Gastroesophageal sphincter (tissue), 4 donors: Measurements from ENCODE around the gene MGAT5B. TPM values are rescaled to one million over a fixed set of nuclear protein-coding genes. Genes with fewer than 3 reads are reported as not detected.

Experiments
- ATAC-seq: fragments of 150-250 bp; one replicate; pipeline ENCODE4 v1.9.1; 2016; ENCODE audit warnings: mild to moderate bottlenecking, moderate library complexity
- H3K27ac ChIP-seq, 4 donors: fragments of 200-600 bp; sonication (generic) in 3 of 4; 1 replicate in 3 of 4; 2 replicates in 1 of 4; pipeline ENCODE4 v1.5.1; 2016 to 2019
- H3K27me3 ChIP-seq: fragments of 200-600 bp; sonication (generic); one replicate; pipeline ENCODE4 v1.5.1; 2019
- H3K36me3 ChIP-seq, 2 donors: fragments of 200-600 bp; sonication (generic); one replicate each; pipeline ENCODE4 v1.5.1; 2019; ENCODE audit warnings: control low read depth in 1 of 2
- H3K4me1 ChIP-seq, 3 donors: fragments of 200-600 bp; sonication (generic); 1 replicate in 2 of 3; 2 replicates in 1 of 3; pipeline ENCODE4 v1.5.1; 2016 to 2019; ENCODE audit warnings: control low read depth in 2 of 3
- H3K4me3 ChIP-seq, 2 donors: fragments of 200-600 bp; sonication (generic); one replicate each; pipeline ENCODE4 v1.5.1; 2019; ENCODE audit warnings: mild to moderate bottlenecking in 1 of 2, moderate library complexity in 1 of 2
- H3K9me3 ChIP-seq, 3 donors: fragments of 200-600 bp; sonication (generic); one replicate each; pipeline ENCODE4 v1.5.1; 2017 to 2019; ENCODE audit warnings: control low read depth in 2 of 3
- CTCF ChIP-seq, 4 experiments: fragments of 200-600 bp in 2 of 4; fragments of 450-650 bp in 2 of 4; sonication (generic) in 1 of 4; IDR thresholded peaks; one replicate each; pipeline ENCODE4 v1.5.1; 2017 to 2019; ENCODE audit warnings: antibody characterized with exemption in 4 of 4, mild to moderate bottlenecking in 2 of 4, moderate library complexity in 2 of 4
- EP300 ChIP-seq: sonication (generic); formaldehyde crosslinking; IDR thresholded peaks from one replicate; pipeline ENCODE4 v1.6.1; 2017; ENCODE audit warnings: antibody characterized with exemption, mild to moderate bottlenecking
- POLR2A ChIP-seq, 2 donors: fragments of 450-650 bp; IDR thresholded peaks; one replicate each; pipeline ENCODE4 v1.6.1; 2017; ENCODE audit warnings: antibody characterized with exemption in 2 of 2, mild to moderate bottlenecking in 2 of 2, moderate library complexity in 1 of 2
- POLR2AphosphoS5 ChIP-seq: sonication (generic); formaldehyde crosslinking; IDR thresholded peaks from one replicate; pipeline ENCODE4 v1.6.1; 2017; ENCODE audit warnings: antibody characterized with exemption
- WGBS, 2 donors: methylation state at CpG; one replicate each; pipeline ENCODE4 v1.1.5; 2018; ENCODE audit warnings: low coverage in 1 of 2; 5-methylcytosine and 5-hydroxymethylcytosine counted together
- total RNA-seq, 4 donors: library from RNA; depleted of rRNA; stranded (reverse); fragments of >200 nt; gene quantifications; one replicate each; pipeline ENCODE4 v1.1.0, GENCODE V29; 2016

MGAT5B gene
- total RNA-seq, 4 donors from 2014 or later: 0.12 to 0.81 (median 0.29) TPM

- Histone ChIP-seq H3K4me1 (no peaks in the 10 kb centered on the region), H3K4me3 (no peak overlapping the region), H3K27ac (no peak overlapping the region), H3K36me3 (no peaks in the 10 kb centered on the region), H3K27me3 (peaks cover 47% of the 10 kb centered on the region), H3K9me3 (no peaks in the 10 kb centered on the region)
- 40% methylated on average over 1 of the region's 13 CpGs; no CpG with 5 or more reads in 1 of the 2 donors for WGBS, 2 donors
- ATAC-seq: no peak
- TF ChIP-seq POLR2A (IDR thresholded peaks at IDR 0.05): no peak
- no peak for TF ChIP-seq CTCF (IDR thresholded peaks at IDR 0.05)
- no peak for TF ChIP-seq POLR2AphosphoS5
- TF ChIP-seq EP300: no peak
These were observed 35.9 kb downstream of the MGAT5B start for GRCh38 chr17:76904116-76904515.

GRCh38 chr17:76905036-76905435, 36.8 kb downstream of the MGAT5B start:
- peaks cover 47% of the 10 kb centered on the region for H3K27me3 ChIP-seq
- no peak for ATAC-seq
- WGBS, 2 donors: no CpG with 5 or more reads among the region's 8 CpGs
- no peaks in the 10 kb centered on the region for H3K9me3 ChIP-seq
- H3K36me3 ChIP-seq: no peaks in the 10 kb centered on the region
- H3K4me1 ChIP-seq: no peaks in the 10 kb centered on the region
- H3K4me3 ChIP-seq: no peak overlapping the region
- no peak for TF ChIP-seq EP300
- H3K27ac ChIP-seq: no peak overlapping the region

- Histone ChIP-seq H3K4me1 (no peaks in the 10 kb centered on the region), H3K27me3 (peaks cover 55% of the 10 kb centered on the region), H3K36me3 (no peaks in the 10 kb centered on the region), H3K9me3 (no peaks in the 10 kb centered on the region), H3K27ac (no peak overlapping the region), H3K4me3 (no peak overlapping the region)
- ATAC-seq: no peak
- 36% methylated on average over 5 of the region's 17 CpGs; no CpG with 5 or more reads in 1 of the 2 donors for WGBS, 2 donors
- no peak for TF ChIP-seq POLR2AphosphoS5
- TF ChIP-seq EP300: no peak
- no peak for TF ChIP-seq POLR2A (IDR thresholded peaks at IDR 0.05)
- TF ChIP-seq CTCF (IDR thresholded peaks at IDR 0.05): no peak
These were observed 37.6 kb downstream of the MGAT5B start for GRCh38 chr17:76905836-76906235.

DNA sequence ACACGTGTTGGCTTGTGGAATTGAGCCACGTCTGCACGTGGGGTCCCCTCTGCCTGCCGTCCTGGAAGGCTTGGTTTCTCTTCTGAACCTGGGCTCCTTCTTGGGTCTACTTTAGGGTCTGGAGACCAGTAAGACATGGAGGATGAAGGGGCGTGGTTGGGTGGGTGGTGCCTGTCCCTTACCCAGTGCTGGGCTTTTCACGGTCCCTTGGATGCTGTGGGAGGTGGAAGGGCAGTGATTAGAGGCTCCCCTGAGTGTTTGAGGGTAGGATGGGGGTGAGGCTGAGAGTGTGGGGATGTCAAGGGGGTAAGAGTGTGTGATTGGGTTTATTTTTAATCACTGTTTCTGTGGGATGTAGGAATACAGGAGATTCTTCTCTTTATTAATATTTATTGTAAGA, 38.3 kb downstream of the MGAT5B start:
- no peaks in the 10 kb centered on the region for H3K9me3 ChIP-seq
- peaks cover 62% of the 10 kb centered on the region for H3K27me3 ChIP-seq
- no peak overlapping the region for H3K4me3 ChIP-seq
- 40% methylated on average over 1 of the region's 6 CpGs; no CpG with 5 or more reads in 1 of the 2 donors for WGBS, 2 donors
- TF ChIP-seq EP300 (no peak), POLR2A (IDR thresholded peaks at IDR 0.05) (no peak), POLR2AphosphoS5 (no peak), CTCF (IDR thresholded peaks at IDR 0.05) (no peak)
- no peak overlapping the region for H3K27ac ChIP-seq
- H3K4me1 ChIP-seq: no peaks in the 10 kb centered on the region
- ATAC-seq: no peak
- no peaks in the 10 kb centered on the region for H3K36me3 ChIP-seq

DNA sequence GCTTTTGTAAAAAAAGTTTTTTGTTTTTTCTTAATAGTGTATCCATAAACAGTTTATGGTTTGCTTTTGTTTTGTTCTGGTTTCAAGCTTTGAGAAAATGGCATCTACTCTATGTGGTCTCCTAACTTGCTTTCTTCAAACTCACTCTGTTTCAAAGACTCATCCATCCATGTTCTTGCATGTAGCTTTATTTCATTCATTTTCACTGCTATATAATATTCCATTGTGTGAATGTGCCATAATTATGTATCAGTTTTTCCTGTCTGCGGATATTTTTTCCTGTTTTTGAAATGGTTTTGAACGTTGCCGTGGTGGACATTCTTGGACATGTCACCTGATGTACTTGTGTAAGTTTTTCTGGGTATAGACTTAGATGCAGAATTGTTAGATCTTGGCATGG, 39.1 kb downstream of the MGAT5B start:
- Histone ChIP-seq H3K4me3 (no peak overlapping the region), H3K27me3 (peaks cover 70% of the 10 kb centered on the region), H3K9me3 (no peaks in the 10 kb centered on the region), H3K27ac (no peak overlapping the region), H3K4me1 (no peaks in the 10 kb centered on the region), H3K36me3 (no peaks in the 10 kb centered on the region)
- TF ChIP-seq CTCF (IDR thresholded peaks at IDR 0.05) (no peak), EP300 (no peak), POLR2AphosphoS5 (no peak), POLR2A (IDR thresholded peaks at IDR 0.05) (no peak)
- no peak for ATAC-seq
- WGBS, 2 donors: 76 to 89% methylated on average over 3 of the region's 3 CpGs
